HepG2 (cell line): ENCODE results near the gene ZNF30. TPM values are rescaled to one million over a fixed set of nuclear protein-coding genes. Genes with fewer than 3 reads are reported as not detected.

Experiments used
- CBFB ChIP-seq: sonication (generic); formaldehyde crosslinking; IDR thresholded peaks from 2 replicates; pipeline ENCODE4 v1.4.0; 2020; ENCODE audit warnings: missing genetic modification reagents
- ETV6 ChIP-seq: sonication (generic); formaldehyde crosslinking; conservative IDR thresholded peaks from 2 replicates; pipeline ENCODE4 v1.4.0; 2020; ENCODE audit warnings: missing genetic modification reagents
- FLYWCH1 ChIP-seq: sonication (generic); formaldehyde crosslinking; IDR thresholded peaks from 2 replicates; pipeline ENCODE4 v1.8.1; 2023; ENCODE audit warnings: mild to moderate bottlenecking, missing genetic modification reagents
- FOXP1 ChIP-seq, 2 experiments: fragments of 450-650 bp in 1 of 2; IDR thresholded peaks; 2 replicates each; pipeline ENCODE4 v1.6.1; 2017 to 2018; ENCODE audit warnings: antibody characterized with exemption in 1 of 2
- HES4 ChIP-seq: sonication (generic); formaldehyde crosslinking; IDR thresholded peaks from 2 replicates; pipeline ENCODE4 v1.9.0; 2021; ENCODE audit warnings: mild to moderate bottlenecking, missing genetic modification reagents, borderline replicate concordance
- HNF4G ChIP-seq, 2 experiments: sonication (generic) in 1 of 2; formaldehyde crosslinking in 1 of 2; IDR thresholded peaks; 2 replicates each; pipeline versions ENCODE4 v1.4.0 to v1.6.1; 2011 to 2020; ENCODE audit warnings: borderline replicate concordance in 2 of 2, low read depth in 2 of 2, mild to moderate bottlenecking in 2 of 2, low read length in 1 of 2, missing genetic modification reagents in 1 of 2, moderate library complexity in 1 of 2
- HOXA9 ChIP-seq: sonication (generic); formaldehyde crosslinking; IDR thresholded peaks from 2 replicates; pipeline ENCODE4 v1.8.1; 2022; ENCODE audit warnings: missing genetic modification reagents, mild to moderate bottlenecking, moderate library complexity, borderline replicate concordance
- MYNN ChIP-seq: sonication (generic); formaldehyde crosslinking; IDR thresholded peaks from 2 replicates; pipeline ENCODE4 v1.4.0; 2020; ENCODE audit warnings: mild to moderate bottlenecking, low read depth, missing genetic modification reagents
- PHB2 ChIP-seq: fragments of 450-650 bp; IDR thresholded peaks from 2 replicates; pipeline ENCODE4 v1.6.1; 2018; ENCODE audit not compliant: partially characterized antibody
- RELA ChIP-seq: sonication (generic); formaldehyde crosslinking; IDR thresholded peaks from 2 replicates; pipeline ENCODE4 v1.4.0; 2020; ENCODE audit warnings: missing genetic modification reagents
- TCF12 ChIP-seq, 2 experiments: fragments of 450-650 bp in 1 of 2; sonication (generic) in 1 of 2; formaldehyde crosslinking in 1 of 2; IDR thresholded peaks; 2 replicates each; pipeline versions ENCODE4 v1.6.1 to v1.8.0; 2017 to 2022; ENCODE audit warnings: antibody characterized with exemption in 1 of 2, mild to moderate bottlenecking in 1 of 2, missing genetic modification reagents in 1 of 2, moderate library complexity in 1 of 2
- TRIM24 ChIP-seq: sonication (generic); formaldehyde crosslinking; IDR thresholded peaks from 2 replicates; pipeline ENCODE4 v1.8.0; 2022; ENCODE audit warnings: mild to moderate bottlenecking, missing genetic modification reagents
- ZFP1 ChIP-seq: IDR thresholded peaks from 2 replicates; pipeline ENCODE4 v1.6.1; 2016
- ZFX ChIP-seq: sonication (generic); formaldehyde crosslinking; IDR thresholded peaks from 2 replicates; pipeline ENCODE4 v1.4.0; 2020; ENCODE audit warnings: mild to moderate bottlenecking, low read depth, missing genetic modification reagents, moderate library complexity
- ZNF138 ChIP-seq: sonication (generic); formaldehyde crosslinking; IDR thresholded peaks from 2 replicates; pipeline ENCODE4 v1.5.0; 2020; ENCODE audit warnings: mild to moderate bottlenecking, low read depth, missing genetic modification reagents
- ZNF205 ChIP-seq: IDR thresholded peaks from 2 replicates; pipeline ENCODE4 v1.6.1; 2018; ENCODE audit warnings: missing biosample characterization, missing genetic modification reagents
- ZNF224 ChIP-seq: sonication (generic); formaldehyde crosslinking; IDR thresholded peaks from 2 replicates; pipeline ENCODE4 v1.5.0; 2020; ENCODE audit warnings: mild to moderate bottlenecking, missing genetic modification reagents
- ZNF33B ChIP-seq: sonication (generic); formaldehyde crosslinking; IDR thresholded peaks from 2 replicates; pipeline ENCODE4 v1.5.1; 2020; ENCODE audit warnings: mild to moderate bottlenecking, missing genetic modification reagents
- ZNF570 ChIP-seq: sonication (generic); formaldehyde crosslinking; IDR thresholded peaks from 2 replicates; pipeline ENCODE4 v1.4.0; 2020; ENCODE audit warnings: mild to moderate bottlenecking, missing genetic modification reagents, borderline replicate concordance
- ZNF615 ChIP-seq: sonication (generic); formaldehyde crosslinking; IDR thresholded peaks from 2 replicates; pipeline ENCODE4 v1.5.0; 2020; ENCODE audit warnings: mild to moderate bottlenecking, missing genetic modification reagents, borderline replicate concordance
- ZNF629 ChIP-seq: sonication (generic); formaldehyde crosslinking; conservative IDR thresholded peaks from 2 replicates; pipeline ENCODE4 v1.5.0; 2020; ENCODE audit warnings: missing genetic modification reagents
- ZNF776 ChIP-seq: sonication (generic); formaldehyde crosslinking; IDR thresholded peaks from 2 replicates; pipeline ENCODE4 v1.4.0; 2020; ENCODE audit warnings: mild to moderate bottlenecking, missing genetic modification reagents
- polyA plus RNA-seq, 8 experiments: library from polyadenylated mRNA; depleted of rRNA in 3 of 8; stranded (reverse) in 7 of 8; unstranded in 1 of 8; fragments of >200 nt; fragmentation: Illumina TruSeq in 4 of 8; extraction: Trizol in 4 of 8; gene quantifications; 2 replicates each; pipeline versions ENCODE4 v1.2.1 to v1.2.3, GENCODE V29; 2011 to 2016; ENCODE audit warnings: low read depth in 4 of 8, missing spikeins in 1 of 8, mixed read lengths in 1 of 8; ENCODE audit not compliant: insufficient read depth in 1 of 8
- total RNA-seq, 5 experiments: library from RNA; depleted of rRNA; stranded (reverse); fragments of >200 nt; fragmentation: Illumina TruSeq; extraction: Trizol; gene quantifications; 2 replicates each; pipeline ENCODE4 v1.2.3, GENCODE V29; 2016; ENCODE audit warnings: low read depth in 1 of 5
- TF ChIP-seq, protein P1 (sequence below): sonication (generic); formaldehyde crosslinking; IDR thresholded peaks from 2 replicates; pipeline ENCODE4 v1.4.0; 2020; ENCODE audit warnings: mild to moderate bottlenecking, missing genetic modification reagents
- TF ChIP-seq, protein P2 (sequence below): sonication (generic); formaldehyde crosslinking; IDR thresholded peaks from 2 replicates; pipeline ENCODE4 v1.8.0; 2022; ENCODE audit warnings: mild to moderate bottlenecking, missing genetic modification reagents, borderline replicate concordance

The ZNF30 gene
- total and polyA plus RNA-seq, 2 of the 13 experiments (the other 11 are each of a cell fraction or from before 2014, with no cell fraction given) = 2.3 to 4.4 TPM

DNA sequence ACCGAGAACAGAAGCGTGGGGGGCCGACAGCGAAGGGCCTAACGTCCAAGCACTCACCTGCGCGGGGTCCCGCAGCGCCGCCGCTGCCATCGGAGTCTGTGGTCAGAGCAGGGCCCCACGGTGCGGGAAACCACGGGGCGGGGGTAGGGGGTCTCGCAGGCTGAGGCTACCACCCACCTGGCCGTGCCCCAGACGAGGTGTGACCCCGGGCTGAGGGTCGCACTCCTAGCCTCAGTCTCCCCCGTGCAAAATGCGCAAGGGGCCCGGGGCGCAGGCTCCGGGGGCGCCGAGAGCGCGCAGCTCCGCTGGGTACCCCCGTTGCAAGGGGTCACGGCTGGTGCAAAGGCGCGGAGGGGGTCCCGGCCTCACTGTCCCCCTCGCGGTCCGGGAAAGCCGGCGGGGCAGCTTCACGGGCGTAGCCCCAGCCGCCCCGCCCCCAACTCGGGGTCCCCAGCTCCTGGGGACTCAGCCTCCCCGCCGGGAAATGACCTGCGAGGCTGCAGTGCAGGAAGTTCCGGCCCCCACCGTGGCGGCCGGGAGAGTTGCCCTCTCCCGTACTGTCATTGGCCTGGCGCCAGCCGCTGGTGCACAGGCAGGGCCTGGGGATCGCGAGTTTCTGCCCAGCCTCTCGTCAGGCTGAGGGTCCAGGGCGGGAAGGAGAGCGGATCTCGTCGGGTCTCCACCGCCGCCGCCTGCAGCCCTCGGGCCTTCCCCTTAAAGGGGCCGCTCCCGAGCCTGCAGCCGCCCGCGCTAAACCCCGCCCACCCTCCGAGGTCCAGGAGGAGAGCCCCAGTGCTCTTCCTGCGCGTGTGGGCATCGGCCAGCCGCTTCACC, 37.1 kb downstream of the ZNF30 start, which contains the start of gene ZNF792 (continued):
- TF ChIP-seq, protein P1, sequence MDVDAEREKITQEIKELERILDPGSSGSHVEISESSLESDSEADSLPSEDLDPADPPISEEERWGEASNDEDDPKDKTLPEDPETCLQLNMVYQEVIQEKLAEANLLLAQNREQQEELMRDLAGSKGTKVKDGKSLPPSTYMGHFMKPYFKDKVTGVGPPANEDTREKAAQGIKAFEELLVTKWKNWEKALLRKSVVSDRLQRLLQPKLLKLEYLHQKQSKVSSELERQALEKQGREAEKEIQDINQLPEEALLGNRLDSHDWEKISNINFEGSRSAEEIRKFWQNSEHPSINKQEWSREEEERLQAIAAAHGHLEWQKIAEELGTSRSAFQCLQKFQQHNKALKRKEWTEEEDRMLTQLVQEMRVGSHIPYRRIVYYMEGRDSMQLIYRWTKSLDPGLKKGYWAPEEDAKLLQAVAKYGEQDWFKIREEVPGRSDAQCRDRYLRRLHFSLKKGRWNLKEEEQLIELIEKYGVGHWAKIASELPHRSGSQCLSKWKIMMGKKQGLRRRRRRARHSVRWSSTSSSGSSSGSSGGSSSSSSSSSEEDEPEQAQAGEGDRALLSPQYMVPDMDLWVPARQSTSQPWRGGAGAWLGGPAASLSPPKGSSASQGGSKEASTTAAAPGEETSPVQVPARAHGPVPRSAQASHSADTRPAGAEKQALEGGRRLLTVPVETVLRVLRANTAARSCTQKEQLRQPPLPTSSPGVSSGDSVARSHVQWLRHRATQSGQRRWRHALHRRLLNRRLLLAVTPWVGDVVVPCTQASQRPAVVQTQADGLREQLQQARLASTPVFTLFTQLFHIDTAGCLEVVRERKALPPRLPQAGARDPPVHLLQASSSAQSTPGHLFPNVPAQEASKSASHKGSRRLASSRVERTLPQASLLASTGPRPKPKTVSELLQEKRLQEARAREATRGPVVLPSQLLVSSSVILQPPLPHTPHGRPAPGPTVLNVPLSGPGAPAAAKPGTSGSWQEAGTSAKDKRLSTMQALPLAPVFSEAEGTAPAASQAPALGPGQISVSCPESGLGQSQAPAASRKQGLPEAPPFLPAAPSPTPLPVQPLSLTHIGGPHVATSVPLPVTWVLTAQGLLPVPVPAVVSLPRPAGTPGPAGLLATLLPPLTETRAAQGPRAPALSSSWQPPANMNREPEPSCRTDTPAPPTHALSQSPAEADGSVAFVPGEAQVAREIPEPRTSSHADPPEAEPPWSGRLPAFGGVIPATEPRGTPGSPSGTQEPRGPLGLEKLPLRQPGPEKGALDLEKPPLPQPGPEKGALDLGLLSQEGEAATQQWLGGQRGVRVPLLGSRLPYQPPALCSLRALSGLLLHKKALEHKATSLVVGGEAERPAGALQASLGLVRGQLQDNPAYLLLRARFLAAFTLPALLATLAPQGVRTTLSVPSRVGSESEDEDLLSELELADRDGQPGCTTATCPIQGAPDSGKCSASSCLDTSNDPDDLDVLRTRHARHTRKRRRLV (CRISPR knock-in tag) = 0 out of 2 replicates have a peak, but pooled peaks have one; percentile 32
- TF ChIP-seq ZNF138 (CRISPR knock-in tag) (no peak), ZNF33B (CRISPR knock-in tag) (0 out of 2 replicates have a peak, but pooled peaks have one; percentile 45), PHB2 (no peak), FOXP1 (IDR thresholded peaks at IDR 0.05) (no peak), FOXP1 (CRISPR knock-in tag; IDR thresholded peaks at IDR 0.05) (no peak), ZNF570 (CRISPR knock-in tag) (no peak), ZNF615 (CRISPR knock-in tag) (no peak), ZFX (CRISPR knock-in tag) (peak; percentile 92), ZFP1 (CRISPR knock-in tag) (no peak), TRIM24 (CRISPR knock-in tag) (no peak), ETV6 (CRISPR knock-in tag) (peak; percentile 36; the same call in 1 of the 2 replicates), FLYWCH1 (CRISPR knock-in tag) (no peak), ZNF776 (CRISPR knock-in tag) (no peak), HOXA9 (CRISPR knock-in tag) (no peak; the same call in 1 of the 2 replicates), RELA (CRISPR knock-in tag) (no peak), CBFB (CRISPR knock-in tag) (no peak), ZNF205 (CRISPR knock-in tag) (no peak), HNF4G (IDR thresholded peaks at IDR 0.05; ENCODE audit: borderline replicate concordance, low read depth, low read length) (no peak), HNF4G (CRISPR knock-in tag; IDR thresholded peaks at IDR 0.05; ENCODE audit: borderline replicate concordance, low read depth) (no peak), ZNF224 (CRISPR knock-in tag) (no peak), TCF12 (IDR thresholded peaks at IDR 0.05) (no peak), TCF12 (CRISPR knock-in tag; IDR thresholded peaks at IDR 0.05) (no peak), HES4 (CRISPR knock-in tag) (no peak; the same call in 1 of the 2 replicates), MYNN (no peak), ZNF629 (CRISPR knock-in tag) (no peak)
- TF ChIP-seq, protein P2, sequence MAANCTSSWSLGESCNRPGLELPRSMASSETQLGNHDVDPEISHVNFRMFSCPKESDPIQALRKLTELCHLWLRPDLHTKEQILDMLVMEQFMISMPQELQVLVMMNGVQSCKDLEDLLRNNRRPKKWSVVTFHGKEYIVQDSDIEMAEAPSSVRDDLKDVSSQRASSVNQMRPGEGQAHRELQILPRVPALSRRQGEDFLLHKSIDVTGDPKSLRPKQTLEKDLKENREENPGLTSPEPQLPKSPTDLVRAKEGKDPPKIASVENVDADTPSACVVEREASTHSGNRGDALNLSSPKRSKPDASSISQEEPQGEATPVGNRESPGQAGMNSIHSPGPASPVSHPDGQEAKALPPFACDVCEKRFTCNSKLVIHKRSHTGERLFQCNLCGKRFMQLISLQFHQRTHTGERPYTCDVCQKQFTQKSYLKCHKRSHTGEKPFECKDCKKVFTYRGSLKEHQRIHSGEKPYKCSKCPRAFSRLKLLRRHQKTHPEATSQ = no peak
